HepG2 (cell line): Measurements from ENCODE around the gene AGAP3. TPM values are rescaled to one million over a fixed set of nuclear protein-coding genes. Genes with fewer than 3 reads are reported as not detected.

Experiments used
- ARHGAP35 ChIP-seq: sonication (generic); formaldehyde crosslinking; IDR thresholded peaks from 2 replicates; pipeline ENCODE4 v1.9.0; 2022; ENCODE audit warnings: mild to moderate bottlenecking, inconsistent platforms, moderate library complexity, missing genetic modification reagents, borderline replicate concordance
- BHLHE40 ChIP-seq: IDR thresholded peaks from 2 replicates; pipeline ENCODE4 v1.6.1; 2011; ENCODE audit warnings: low read length, improper control_type of control experiment
- BRCA1 ChIP-seq: sonication (generic); formaldehyde crosslinking; IDR thresholded peaks from 2 replicates; pipeline ENCODE4 v1.4.0; 2020; ENCODE audit warnings: missing genetic modification reagents
- FOXA3 ChIP-seq: IDR thresholded peaks from 2 replicates; pipeline ENCODE4 v1.6.1; 2016; ENCODE audit warnings: missing genetic modification reagents, missing compliant biosample characterization
- FOXK1 ChIP-seq: sonication (generic); formaldehyde crosslinking; IDR thresholded peaks from 2 replicates; pipeline ENCODE4 v1.4.0; 2020; ENCODE audit warnings: low read depth, missing genetic modification reagents, borderline replicate concordance
- FOXP1 ChIP-seq, 2 experiments: fragments of 450-650 bp in 1 of 2; IDR thresholded peaks; 2 replicates each; pipeline ENCODE4 v1.6.1; 2017 to 2018; ENCODE audit warnings: antibody characterized with exemption in 1 of 2
- HOXA5 ChIP-seq: sonication (generic); formaldehyde crosslinking; IDR thresholded peaks from 2 replicates; pipeline ENCODE4 v1.4.0; 2020; ENCODE audit warnings: missing genetic modification reagents
- MAZ ChIP-seq, 2 experiments: sonication (generic) in 1 of 2; formaldehyde crosslinking in 1 of 2; IDR thresholded peaks; 2 replicates each; pipeline versions ENCODE4 v1.5.0 to v1.6.1; 2012 to 2020; ENCODE audit warnings: low read depth in 2 of 2, mild to moderate bottlenecking in 2 of 2, borderline replicate concordance in 1 of 2, improper control_type of control experiment in 1 of 2, low read length in 1 of 2, missing genetic modification reagents in 1 of 2, moderate library complexity in 1 of 2
- NR2F2 ChIP-seq: IDR thresholded peaks from 2 replicates; pipeline ENCODE4 v1.6.1; 2012; ENCODE audit warnings: low read depth, inconsistent platforms, borderline replicate concordance
- PAX8 ChIP-seq: sonication (generic); formaldehyde crosslinking; IDR thresholded peaks from 2 replicates; pipeline ENCODE4 v1.8.0; 2022; ENCODE audit warnings: mild to moderate bottlenecking, missing genetic modification reagents, borderline replicate concordance
- SMAD1 ChIP-seq: sonication (generic); formaldehyde crosslinking; IDR thresholded peaks from 2 replicates; pipeline ENCODE4 v1.4.0; 2020; ENCODE audit warnings: missing genetic modification reagents, low read depth, mild to moderate bottlenecking, borderline replicate concordance
- SNAI1 ChIP-seq: sonication (generic); formaldehyde crosslinking; IDR thresholded peaks from 2 replicates; pipeline ENCODE4 v1.5.0; 2020; ENCODE audit warnings: mild to moderate bottlenecking, missing genetic modification reagents, borderline replicate concordance
- TBL1XR1 ChIP-seq: fragments of 150-350 bp; IDR thresholded peaks from 2 replicates; pipeline ENCODE4 v1.6.1; 2014; ENCODE audit warnings: borderline replicate concordance, low read length; ENCODE audit not compliant: partially characterized antibody
- TBX3 ChIP-seq: fragments of 450-650 bp; IDR thresholded peaks from 2 replicates; pipeline ENCODE4 v1.6.1; 2017; ENCODE audit warnings: antibody characterized with exemption, mild to moderate bottlenecking, inconsistent platforms, borderline replicate concordance
- ZMYM4 ChIP-seq: sonication (generic); formaldehyde crosslinking; IDR thresholded peaks from 2 replicates; pipeline ENCODE4 v1.8.1; 2023; ENCODE audit warnings: mild to moderate bottlenecking, missing genetic modification reagents
- ZNF207 ChIP-seq: fragments of 450-650 bp; IDR thresholded peaks from 2 replicates; pipeline ENCODE4 v1.6.1; 2016; ENCODE audit warnings: antibody characterized with exemption, borderline replicate concordance
- ZNF468 ChIP-seq: sonication (generic); formaldehyde crosslinking; IDR thresholded peaks from 2 replicates; pipeline ENCODE4 v1.8.0; 2022; ENCODE audit warnings: mild to moderate bottlenecking, moderate library complexity, missing genetic modification reagents
- ZNF484 ChIP-seq: sonication (generic); formaldehyde crosslinking; IDR thresholded peaks from 2 replicates; pipeline ENCODE4 v1.5.1; 2020; ENCODE audit warnings: mild to moderate bottlenecking, low read depth, missing genetic modification reagents, borderline replicate concordance
- ZNF615 ChIP-seq: sonication (generic); formaldehyde crosslinking; IDR thresholded peaks from 2 replicates; pipeline ENCODE4 v1.5.0; 2020; ENCODE audit warnings: mild to moderate bottlenecking, missing genetic modification reagents, borderline replicate concordance
- ZNF781 ChIP-seq: sonication (generic); formaldehyde crosslinking; IDR thresholded peaks from 2 replicates; pipeline ENCODE4 v1.5.1; 2020; ENCODE audit warnings: borderline replicate concordance, mild to moderate bottlenecking, missing genetic modification reagents; ENCODE audit errors: not compliant biosample characterization
- polyA plus RNA-seq, 8 experiments: library from polyadenylated mRNA; depleted of rRNA in 3 of 8; stranded (reverse) in 7 of 8; unstranded in 1 of 8; fragments of >200 nt; fragmentation: Illumina TruSeq in 4 of 8; extraction: Trizol in 4 of 8; gene quantifications; 2 replicates each; pipeline versions ENCODE4 v1.2.1 to v1.2.3, GENCODE V29; 2011 to 2016; ENCODE audit warnings: low read depth in 4 of 8, missing spikeins in 1 of 8, mixed read lengths in 1 of 8; ENCODE audit not compliant: insufficient read depth in 1 of 8
- total RNA-seq, 5 experiments: library from RNA; depleted of rRNA; stranded (reverse); fragments of >200 nt; fragmentation: Illumina TruSeq; extraction: Trizol; gene quantifications; 2 replicates each; pipeline ENCODE4 v1.2.3, GENCODE V29; 2016; ENCODE audit warnings: low read depth in 1 of 5
- TF ChIP-seq, protein P1 (sequence below): sonication (generic); formaldehyde crosslinking; IDR thresholded peaks from 2 replicates; pipeline ENCODE4 v1.5.0; 2020; ENCODE audit warnings: missing genetic modification reagents
- TF ChIP-seq, protein P2 (sequence below): conservative IDR thresholded peaks from 2 replicates; pipeline ENCODE4 v1.6.1; 2018; ENCODE audit warnings: missing genetic modification reagents
- TF ChIP-seq, protein P3 (sequence below): sonication (generic); formaldehyde crosslinking; IDR thresholded peaks from 2 replicates; pipeline ENCODE4 v1.8.1; 2022; ENCODE audit warnings: low read depth, mild to moderate bottlenecking, missing genetic modification reagents

The AGAP3 gene
- total and polyA plus RNA-seq, 2 of the 13 experiments (the other 11 are each of a cell fraction or from before 2014, with no cell fraction given), result 31.3 to 61.4 TPM

DNA sequence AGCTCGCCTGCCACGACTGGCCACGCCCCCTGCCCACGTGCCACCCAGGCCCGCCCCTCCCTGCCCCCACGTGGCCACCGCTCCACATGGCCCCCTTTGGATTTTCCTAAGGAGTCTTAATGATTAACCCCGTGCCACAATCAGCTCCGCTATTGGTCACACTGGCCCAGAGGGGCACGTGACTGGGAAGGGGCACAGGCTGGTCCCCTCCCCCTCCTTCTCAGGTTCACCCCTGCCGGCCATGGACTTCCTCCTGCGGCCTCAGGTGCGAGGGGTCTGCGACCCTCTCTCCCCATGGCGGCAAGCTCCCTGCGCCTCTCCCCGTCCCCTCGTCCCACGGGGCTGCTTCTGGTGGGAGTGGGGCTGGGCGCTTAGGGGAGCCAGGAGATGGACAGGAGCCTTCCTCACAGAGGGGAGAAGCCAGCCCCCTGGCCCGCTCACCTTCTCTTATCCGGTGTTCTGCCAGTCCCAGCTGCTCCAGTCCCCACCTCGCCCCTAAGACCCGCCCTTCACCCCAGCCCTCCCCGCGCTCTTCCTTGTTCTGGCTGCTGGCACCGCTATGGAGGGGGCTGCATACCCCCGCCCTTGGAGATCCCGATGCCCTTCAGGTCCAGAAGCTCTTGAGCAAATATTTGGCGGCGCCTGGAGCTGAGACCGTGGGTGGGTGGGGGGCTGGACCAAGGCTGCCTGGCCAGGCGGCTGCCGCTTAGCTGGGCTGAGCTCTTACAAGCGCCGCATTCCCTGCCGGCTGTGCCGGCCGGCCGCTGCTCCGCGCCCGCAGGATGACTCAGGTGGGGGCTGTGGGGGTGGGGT is 23.7 kb upstream of the AGAP3 start (continued):
- TF ChIP-seq TBX3, result no peak; the same call in 1 of the 2 replicates
- peak; percentile 82; the same call in 1 of the 2 replicates for TF ChIP-seq MAZ (IDR thresholded peaks at IDR 0.05; ENCODE audit: borderline replicate concordance, low read depth, low read length)
- TF ChIP-seq MAZ (CRISPR knock-in tag; IDR thresholded peaks at IDR 0.05; ENCODE audit: low read depth), result peak; percentile 88
- TF ChIP-seq ZNF781 (CRISPR knock-in tag), result no peak
- TF ChIP-seq ZNF207, result no peak
- no peak for TF ChIP-seq SNAI1 (CRISPR knock-in tag)
- 0 out of 2 replicates have a peak, but pooled peaks have one; percentile 23 for TF ChIP-seq PAX8
- peak; percentile 56; the same call in 1 of the 2 replicates for TF ChIP-seq ZMYM4
- TF ChIP-seq FOXK1 (CRISPR knock-in tag), result peak; percentile 54; the same call in 1 of the 2 replicates
- TF ChIP-seq ZNF468 (CRISPR knock-in tag), result no peak
- no peak for TF ChIP-seq TBL1XR1
- TF ChIP-seq BRCA1 (CRISPR knock-in tag), result no peak
- TF ChIP-seq SMAD1 (CRISPR knock-in tag), result no peak
- TF ChIP-seq FOXP1 (IDR thresholded peaks at IDR 0.05), result no peak
- no peak for TF ChIP-seq FOXP1 (CRISPR knock-in tag; IDR thresholded peaks at IDR 0.05)
- TF ChIP-seq ARHGAP35 (CRISPR knock-in tag), result no peak; the same call in 1 of the 2 replicates
- peak; percentile 99 for TF ChIP-seq BHLHE40
- no peak for TF ChIP-seq ZNF484
- TF ChIP-seq FOXA3 (CRISPR knock-in tag), result peak; percentile 50; the same call in 1 of the 2 replicates
- TF ChIP-seq, protein P1, sequence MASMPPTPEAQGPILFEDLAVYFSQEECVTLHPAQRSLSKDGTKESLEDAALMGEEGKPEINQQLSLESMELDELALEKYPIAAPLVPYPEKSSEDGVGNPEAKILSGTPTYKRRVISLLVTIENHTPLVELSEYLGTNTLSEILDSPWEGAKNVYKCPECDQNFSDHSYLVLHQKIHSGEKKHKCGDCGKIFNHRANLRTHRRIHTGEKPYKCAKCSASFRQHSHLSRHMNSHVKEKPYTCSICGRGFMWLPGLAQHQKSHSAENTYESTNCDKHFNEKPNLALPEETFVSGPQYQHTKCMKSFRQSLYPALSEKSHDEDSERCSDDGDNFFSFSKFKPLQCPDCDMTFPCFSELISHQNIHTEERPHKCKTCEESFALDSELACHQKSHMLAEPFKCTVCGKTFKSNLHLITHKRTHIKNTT (CRISPR knock-in tag), result no peak
- TF ChIP-seq, protein P2, sequence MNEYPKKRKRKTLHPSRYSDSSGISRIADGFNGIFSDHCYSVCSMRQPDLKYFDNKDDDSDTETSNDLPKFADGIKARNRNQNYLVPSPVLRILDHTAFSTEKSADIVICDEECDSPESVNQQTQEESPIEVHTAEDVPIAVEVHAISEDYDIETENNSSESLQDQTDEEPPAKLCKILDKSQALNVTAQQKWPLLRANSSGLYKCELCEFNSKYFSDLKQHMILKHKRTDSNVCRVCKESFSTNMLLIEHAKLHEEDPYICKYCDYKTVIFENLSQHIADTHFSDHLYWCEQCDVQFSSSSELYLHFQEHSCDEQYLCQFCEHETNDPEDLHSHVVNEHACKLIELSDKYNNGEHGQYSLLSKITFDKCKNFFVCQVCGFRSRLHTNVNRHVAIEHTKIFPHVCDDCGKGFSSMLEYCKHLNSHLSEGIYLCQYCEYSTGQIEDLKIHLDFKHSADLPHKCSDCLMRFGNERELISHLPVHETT (CRISPR knock-in tag), result no peak
- TF ChIP-seq, protein P3, sequence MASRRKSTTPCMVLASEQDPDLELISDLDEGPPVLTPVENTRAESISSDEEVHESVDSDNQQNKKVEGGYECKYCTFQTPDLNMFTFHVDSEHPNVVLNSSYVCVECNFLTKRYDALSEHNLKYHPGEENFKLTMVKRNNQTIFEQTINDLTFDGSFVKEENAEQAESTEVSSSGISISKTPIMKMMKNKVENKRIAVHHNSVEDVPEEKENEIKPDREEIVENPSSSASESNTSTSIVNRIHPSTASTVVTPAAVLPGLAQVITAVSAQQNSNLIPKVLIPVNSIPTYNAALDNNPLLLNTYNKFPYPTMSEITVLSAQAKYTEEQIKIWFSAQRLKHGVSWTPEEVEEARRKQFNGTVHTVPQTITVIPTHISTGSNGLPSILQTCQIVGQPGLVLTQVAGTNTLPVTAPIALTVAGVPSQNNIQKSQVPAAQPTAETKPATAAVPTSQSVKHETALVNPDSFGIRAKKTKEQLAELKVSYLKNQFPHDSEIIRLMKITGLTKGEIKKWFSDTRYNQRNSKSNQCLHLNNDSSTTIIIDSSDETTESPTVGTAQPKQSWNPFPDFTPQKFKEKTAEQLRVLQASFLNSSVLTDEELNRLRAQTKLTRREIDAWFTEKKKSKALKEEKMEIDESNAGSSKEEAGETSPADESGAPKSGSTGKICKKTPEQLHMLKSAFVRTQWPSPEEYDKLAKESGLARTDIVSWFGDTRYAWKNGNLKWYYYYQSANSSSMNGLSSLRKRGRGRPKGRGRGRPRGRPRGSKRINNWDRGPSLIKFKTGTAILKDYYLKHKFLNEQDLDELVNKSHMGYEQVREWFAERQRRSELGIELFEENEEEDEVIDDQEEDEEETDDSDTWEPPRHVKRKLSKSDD (CRISPR knock-in tag), result peak; percentile 19; the same call in 1 of the 2 replicates
- no peak for TF ChIP-seq HOXA5 (CRISPR knock-in tag)
- no peak for TF ChIP-seq ZNF615
- TF ChIP-seq NR2F2, result no peak
